Activated CD8-positive, alpha-beta T cell treated with anti-CD3 and anti-CD28 coated beads for 36 hours (primary cell): ENCODE results near the gene VTI1A. TPM values are rescaled to one million over a fixed set of nuclear protein-coding genes. Genes with fewer than 3 reads are reported as not detected.

ENCODE experiments used
- ATAC-seq: fragments of 200-7000 bp; cut with Tn5 transposase; one replicate; pipeline ENCODE4 v1.10.0; 2021; ENCODE audit warnings: mild to moderate bottlenecking, moderate library complexity
- CTCF ChIA-PET: fragments of 350-600 bp; sonication (Branson Sonifier 250); formaldehyde crosslinking; loops from one replicate; lab custom pipeline; 2021; ENCODE audit warnings: antibody characterized with exemption; lab: Charles Lee
- POLR2A ChIA-PET: fragments of 350-600 bp; sonication (Branson Sonifier 250); formaldehyde crosslinking; loops from one replicate; lab custom pipeline; 2021; ENCODE audit warnings: antibody characterized with exemption; lab: Charles Lee
- DNase-seq: peaks from one replicate; pipeline ENCODE4 v3.0.0-alpha.2; 2020
- H3K27ac Mint-ChIP-seq: one replicate; pipeline ENCODE4 v1.8.0; 2021; ENCODE audit warnings: mild to moderate bottlenecking, mixed read lengths
- H3K27me3 Mint-ChIP-seq: one replicate; pipeline ENCODE4 v1.8.0; 2021; ENCODE audit warnings: mixed read lengths
- H3K36me3 Mint-ChIP-seq: one replicate; pipeline ENCODE4 v1.8.0; 2021; ENCODE audit warnings: low read depth, mixed read lengths
- H3K4me1 Mint-ChIP-seq: one replicate; pipeline ENCODE4 v1.8.0; 2021; ENCODE audit warnings: low read depth, mixed read lengths
- H3K4me3 Mint-ChIP-seq: one replicate; pipeline ENCODE4 v1.8.0; 2021; ENCODE audit warnings: mild to moderate bottlenecking, moderate library complexity, mixed read lengths
- H3K9me3 Mint-ChIP-seq: one replicate; pipeline ENCODE4 v1.8.0; 2021; ENCODE audit warnings: mixed read lengths
- intact Hi-C: fragments of 100-400 bp; cut with micrococcal nuclease; formaldehyde crosslinking; loops from one replicate; pipeline ENCODE4 v1.10.0; 2022
- total RNA-seq, 2 experiments: library from RNA; stranded (reverse); gene quantifications; one replicate each; pipeline ENCODE4 v1.2.3, GENCODE V29; 2021
- TF ChIP-seq, protein P1 (sequence below): fragments of 200-600 bp; IDR thresholded peaks from one replicate; pipeline ENCODE4 v1.8.0; 2022; ENCODE audit warnings: antibody characterized with exemption, mild to moderate bottlenecking

Gene VTI1A
- total RNA-seq, 2 experiments from 2014 or later, result 29.4 to 30.0 TPM

DNA sequence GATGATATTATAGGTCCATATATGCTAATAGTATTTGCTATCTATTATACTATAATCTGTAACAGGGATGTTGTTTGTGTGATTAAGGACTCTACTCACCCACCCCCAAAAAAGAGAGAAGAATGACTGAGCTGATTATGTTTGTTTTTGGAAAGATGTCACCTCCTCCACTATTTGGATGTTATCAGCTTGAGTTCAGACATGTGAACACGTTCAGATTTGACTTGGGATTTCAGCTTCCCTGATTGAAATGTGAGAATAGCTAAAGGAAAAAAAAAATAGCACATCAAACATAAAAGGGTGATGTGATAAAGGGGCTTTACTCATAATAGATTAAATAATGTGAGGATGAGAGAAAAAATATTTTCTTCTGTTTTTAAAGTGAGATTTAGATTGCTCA, 81.2 kb downstream of the VTI1A start:
- Mint-ChIP-seq H3K4me1 (peaks cover 55% of the 10 kb centered on the region), H3K36me3 (peaks cover 11% of the 10 kb centered on the region), H3K27ac (no peak overlapping the region), H3K4me3 (no peak overlapping the region), H3K9me3 (no peaks in the 10 kb centered on the region), H3K27me3 (no peaks in the 10 kb centered on the region)
- no peak for DNase-seq
- POLR2A ChIA-PET, result no interaction called here
- intact Hi-C loops, result no loop called here
- no peak for ATAC-seq
- TF ChIP-seq, protein P1, sequence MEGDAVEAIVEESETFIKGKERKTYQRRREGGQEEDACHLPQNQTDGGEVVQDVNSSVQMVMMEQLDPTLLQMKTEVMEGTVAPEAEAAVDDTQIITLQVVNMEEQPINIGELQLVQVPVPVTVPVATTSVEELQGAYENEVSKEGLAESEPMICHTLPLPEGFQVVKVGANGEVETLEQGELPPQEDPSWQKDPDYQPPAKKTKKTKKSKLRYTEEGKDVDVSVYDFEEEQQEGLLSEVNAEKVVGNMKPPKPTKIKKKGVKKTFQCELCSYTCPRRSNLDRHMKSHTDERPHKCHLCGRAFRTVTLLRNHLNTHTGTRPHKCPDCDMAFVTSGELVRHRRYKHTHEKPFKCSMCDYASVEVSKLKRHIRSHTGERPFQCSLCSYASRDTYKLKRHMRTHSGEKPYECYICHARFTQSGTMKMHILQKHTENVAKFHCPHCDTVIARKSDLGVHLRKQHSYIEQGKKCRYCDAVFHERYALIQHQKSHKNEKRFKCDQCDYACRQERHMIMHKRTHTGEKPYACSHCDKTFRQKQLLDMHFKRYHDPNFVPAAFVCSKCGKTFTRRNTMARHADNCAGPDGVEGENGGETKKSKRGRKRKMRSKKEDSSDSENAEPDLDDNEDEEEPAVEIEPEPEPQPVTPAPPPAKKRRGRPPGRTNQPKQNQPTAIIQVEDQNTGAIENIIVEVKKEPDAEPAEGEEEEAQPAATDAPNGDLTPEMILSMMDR, result no peak
- CTCF ChIA-PET, result interaction anchor here (0.6 to 1.2 kb wide), 2 partner anchors 52 to 555 kb away, joined by 3 to 5 read pairs; no protein-coding TSS in a partner anchor

DNA sequence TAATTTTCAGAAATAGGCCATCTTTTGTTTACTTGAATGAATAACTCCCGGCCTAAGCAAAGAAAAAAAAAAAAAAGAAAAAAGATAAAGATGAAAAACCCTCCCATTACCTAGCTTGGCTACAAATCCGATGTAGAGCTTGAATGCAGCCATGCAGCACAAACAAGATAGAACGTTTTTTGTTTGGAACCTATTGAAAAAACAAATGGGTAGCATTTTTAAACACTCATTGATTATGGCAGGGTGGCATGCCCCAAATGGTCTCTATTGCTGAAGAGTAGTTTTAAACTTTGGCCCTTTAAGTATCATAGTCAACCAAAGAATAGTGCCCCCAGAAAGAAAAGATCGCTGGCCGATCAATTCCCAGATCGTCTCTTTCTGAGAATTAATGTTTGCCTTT, 84.4 kb downstream of the VTI1A start:
- CTCF ChIA-PET, result interaction anchor here (1.0 kb wide), 1 partner anchor 12 kb away, joined by 3 read pairs; no protein-coding TSS in a partner anchor

DNA sequence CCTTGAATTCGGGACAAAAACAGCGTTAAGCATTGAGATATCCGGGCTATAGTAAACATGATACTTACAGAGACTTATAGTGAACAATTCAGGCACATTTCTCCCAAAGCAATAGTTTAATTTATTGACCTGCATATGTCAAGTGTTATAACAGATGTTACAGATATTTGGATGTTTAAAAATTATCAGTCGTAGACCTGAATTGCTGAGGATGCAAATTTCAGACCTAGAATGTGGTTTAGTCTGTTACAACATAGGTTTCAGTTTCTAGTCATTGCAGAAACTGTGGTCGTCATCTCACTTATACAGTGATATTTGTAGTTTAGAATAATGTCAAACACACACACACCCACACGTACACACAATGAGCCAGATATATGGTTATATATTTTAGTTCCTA, 85.2 kb downstream of the VTI1A start:
- POLR2A ChIA-PET, result interaction anchor here (0.6 to 1.1 kb wide), 3 partner anchors 10 to 1813 kb away, joined by 3 to 4 read pairs (median 3); no protein-coding TSS in a partner anchor

More for the DNA sequence above, 84.4 kb downstream of the VTI1A start:
- no peaks in the 10 kb centered on the region for H3K27me3 Mint-ChIP-seq
- no peaks in the 10 kb centered on the region for H3K9me3 Mint-ChIP-seq
- H3K27ac Mint-ChIP-seq, result no peak overlapping the region
- intact Hi-C loops, result no loop called here
- DNase-seq (no peak), ATAC-seq (no peak)
- no peak overlapping the region for H3K4me3 Mint-ChIP-seq
- POLR2A ChIA-PET, result interaction anchor here (1.0 kb wide), 1 partner anchor 13 kb away, joined by 3 read pairs; no protein-coding TSS in a partner anchor
- TF ChIP-seq, protein P1, result no peak
- peaks cover 39% of the 10 kb centered on the region for H3K4me1 Mint-ChIP-seq
- peaks cover 11% of the 10 kb centered on the region for H3K36me3 Mint-ChIP-seq

DNA sequence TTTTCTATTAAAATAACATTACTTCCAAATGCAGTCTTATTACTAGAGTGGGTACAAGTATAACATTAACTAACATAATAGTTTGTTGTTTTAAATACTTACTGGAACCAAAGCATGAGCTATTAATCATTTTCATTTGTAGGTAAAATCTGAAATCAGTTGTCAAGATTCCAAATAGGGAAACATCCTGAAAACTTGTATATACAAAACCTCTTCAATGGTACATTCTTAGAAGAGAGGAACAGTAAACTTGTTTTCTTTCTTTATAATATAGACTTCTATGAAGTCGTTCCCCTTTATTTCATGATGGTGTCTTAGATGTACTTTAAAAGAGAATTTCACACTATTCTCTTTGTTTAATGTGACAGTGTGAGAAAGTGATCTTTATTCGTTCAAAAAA, 85.9 kb downstream of the VTI1A start:
- peaks cover 37% of the 10 kb centered on the region for H3K4me1 Mint-ChIP-seq
- ATAC-seq, result no peak
- H3K36me3 Mint-ChIP-seq, result peaks cover 13% of the 10 kb centered on the region

More for the DNA sequence above, 85.2 kb downstream of the VTI1A start:
- H3K4me3 Mint-ChIP-seq, result peak overlapping the region; percentile 43
- DNase-seq, result peak; percentile 58
- peak overlapping the region; percentile 45 for H3K27ac Mint-ChIP-seq
- ATAC-seq, result peak; percentile 87
- CTCF ChIA-PET, result no interaction called here
- H3K36me3 Mint-ChIP-seq, result peaks cover 11% of the 10 kb centered on the region
- intact Hi-C loops, result no loop called here
- no peaks in the 10 kb centered on the region for H3K9me3 Mint-ChIP-seq
- H3K27me3 Mint-ChIP-seq, result no peaks in the 10 kb centered on the region
- TF ChIP-seq, protein P1, result no peak
- H3K4me1 Mint-ChIP-seq, result peaks cover 37% of the 10 kb centered on the region

DNA sequence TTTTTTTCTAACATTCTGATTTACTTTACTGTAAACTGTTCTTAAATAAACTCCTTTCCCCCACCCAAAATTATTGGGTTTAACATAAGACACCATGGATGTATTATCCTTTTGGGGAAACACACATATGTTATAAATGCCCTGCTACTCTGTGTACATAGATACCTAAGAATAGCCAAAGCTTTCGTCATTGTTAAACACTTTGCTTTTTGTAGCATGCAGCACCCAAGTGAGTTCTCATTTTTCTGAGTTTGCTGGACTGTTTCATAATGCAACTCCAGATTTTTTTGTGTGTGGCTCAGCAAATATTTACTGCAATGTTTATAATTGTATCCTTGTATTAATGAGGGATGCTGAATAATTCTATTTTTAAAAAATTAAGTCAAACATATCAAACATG, 86.9 kb downstream of the VTI1A start:
- H3K9me3 Mint-ChIP-seq, result no peaks in the 10 kb centered on the region
- peaks cover 20% of the 10 kb centered on the region for H3K36me3 Mint-ChIP-seq
- intact Hi-C loops, result no loop called here
- ChIA-PET CTCF (no interaction called here), POLR2A (no interaction called here)
- DNase-seq (no peak), ATAC-seq (no peak)
- TF ChIP-seq, protein P1, result no peak
- no peak overlapping the region for H3K4me3 Mint-ChIP-seq
- no peak overlapping the region for H3K27ac Mint-ChIP-seq
- peaks cover 30% of the 10 kb centered on the region for H3K4me1 Mint-ChIP-seq
- no peaks in the 10 kb centered on the region for H3K27me3 Mint-ChIP-seq

More for the DNA sequence above, 85.9 kb downstream of the VTI1A start:
- intact Hi-C loops, result no loop called here
- no peak overlapping the region for H3K4me3 Mint-ChIP-seq
- TF ChIP-seq, protein P1, result no peak
- H3K27ac Mint-ChIP-seq, result no peak overlapping the region
- POLR2A ChIA-PET, result interaction anchor here (1.1 kb wide), 1 partner anchor 9 kb away, joined by 4 read pairs; no protein-coding TSS in a partner anchor
- CTCF ChIA-PET, result no interaction called here
- H3K27me3 Mint-ChIP-seq, result no peaks in the 10 kb centered on the region
- DNase-seq, result no peak
- H3K9me3 Mint-ChIP-seq, result no peaks in the 10 kb centered on the region
